Lower leg skin (tissue), 4 donors: Measurements from ENCODE around the gene DPYD. TPM values are rescaled to one million over a fixed set of nuclear protein-coding genes. Genes with fewer than 3 reads are reported as not detected.

Experiments used
- DNase-seq, 2 donors: peaks; one replicate each; pipeline ENCODE4 v3.0.0-alpha.2; 2019; ENCODE audit warnings: low spot score in 2 of 2
- H3K4me3 ChIP-seq: fragments of 200-600 bp; sonication (generic); 2 replicates; pipeline ENCODE4 v1.5.1; 2017; ENCODE audit warnings: mild to moderate bottlenecking, low read depth; ENCODE audit not compliant: poor library complexity, severe bottlenecking
- POLR2A ChIP-seq, 2 donors: fragments of 450-650 bp; IDR thresholded peaks; one replicate each; pipeline ENCODE4 v1.6.1; 2016 to 2017; ENCODE audit warnings: antibody characterized with exemption in 2 of 2, mild to moderate bottlenecking in 1 of 2, moderate library complexity in 1 of 2
- WGBS, 2 donors: methylation state at CpG; one replicate each; pipeline ENCODE4 v1.1.5; 2018; 5-methylcytosine and 5-hydroxymethylcytosine counted together
- intact Hi-C: fragments of 100-400 bp; cut with DNase I; formaldehyde crosslinking; loops from one replicate; pipeline ENCODE4 v1.15.0; 2023; ENCODE audit warnings: low total_unique reads
- total RNA-seq, 4 donors: library from RNA; depleted of rRNA; stranded (reverse); fragments of >200 nt; gene quantifications; one replicate each; pipeline ENCODE4 v1.1.0, GENCODE V29; 2016
- TF ChIP-seq, protein P1 (sequence below), 3 donors: fragments of 450-650 bp; IDR thresholded peaks; one replicate each; pipeline ENCODE4 v1.5.1; 2016; ENCODE audit warnings: antibody characterized with exemption in 3 of 3, mild to moderate bottlenecking in 3 of 3, moderate library complexity in 2 of 3

DPYD gene
- total RNA-seq, 4 donors from 2014 or later, result 10.6 to 16.1 (median 14.6) TPM

DNA sequence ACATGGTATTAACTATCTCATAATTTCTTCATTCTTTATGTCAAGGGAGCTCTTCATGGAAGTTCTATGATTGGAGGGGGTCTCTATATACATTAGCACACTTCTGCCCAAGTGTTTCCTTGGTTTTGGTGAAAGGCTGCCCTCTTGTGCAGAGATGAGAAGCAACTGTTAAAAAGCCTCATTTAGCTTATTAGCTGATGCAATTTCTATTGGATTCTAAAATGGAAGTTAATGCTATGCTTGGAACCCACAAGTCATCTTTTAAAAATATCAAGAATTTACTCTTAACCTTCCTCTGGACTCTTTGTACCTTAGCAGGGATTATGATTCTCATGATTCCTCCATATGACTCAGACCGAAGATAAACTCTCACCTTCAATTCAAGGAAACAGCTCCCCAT is 870.3 kb downstream of the DPYD start:
- 91 to 100% methylated on average over 1 of the region's 1 CpG for WGBS, 2 donors
- TF ChIP-seq, protein P1, sequence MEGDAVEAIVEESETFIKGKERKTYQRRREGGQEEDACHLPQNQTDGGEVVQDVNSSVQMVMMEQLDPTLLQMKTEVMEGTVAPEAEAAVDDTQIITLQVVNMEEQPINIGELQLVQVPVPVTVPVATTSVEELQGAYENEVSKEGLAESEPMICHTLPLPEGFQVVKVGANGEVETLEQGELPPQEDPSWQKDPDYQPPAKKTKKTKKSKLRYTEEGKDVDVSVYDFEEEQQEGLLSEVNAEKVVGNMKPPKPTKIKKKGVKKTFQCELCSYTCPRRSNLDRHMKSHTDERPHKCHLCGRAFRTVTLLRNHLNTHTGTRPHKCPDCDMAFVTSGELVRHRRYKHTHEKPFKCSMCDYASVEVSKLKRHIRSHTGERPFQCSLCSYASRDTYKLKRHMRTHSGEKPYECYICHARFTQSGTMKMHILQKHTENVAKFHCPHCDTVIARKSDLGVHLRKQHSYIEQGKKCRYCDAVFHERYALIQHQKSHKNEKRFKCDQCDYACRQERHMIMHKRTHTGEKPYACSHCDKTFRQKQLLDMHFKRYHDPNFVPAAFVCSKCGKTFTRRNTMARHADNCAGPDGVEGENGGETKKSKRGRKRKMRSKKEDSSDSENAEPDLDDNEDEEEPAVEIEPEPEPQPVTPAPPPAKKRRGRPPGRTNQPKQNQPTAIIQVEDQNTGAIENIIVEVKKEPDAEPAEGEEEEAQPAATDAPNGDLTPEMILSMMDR (IDR thresholded peaks at IDR 0.05), result no peak
- no peak for TF ChIP-seq POLR2A (IDR thresholded peaks at IDR 0.05)
- no peak for DNase-seq
- intact Hi-C loops, result no loop called here
- H3K4me3 ChIP-seq, result no peak overlapping the region

DNA sequence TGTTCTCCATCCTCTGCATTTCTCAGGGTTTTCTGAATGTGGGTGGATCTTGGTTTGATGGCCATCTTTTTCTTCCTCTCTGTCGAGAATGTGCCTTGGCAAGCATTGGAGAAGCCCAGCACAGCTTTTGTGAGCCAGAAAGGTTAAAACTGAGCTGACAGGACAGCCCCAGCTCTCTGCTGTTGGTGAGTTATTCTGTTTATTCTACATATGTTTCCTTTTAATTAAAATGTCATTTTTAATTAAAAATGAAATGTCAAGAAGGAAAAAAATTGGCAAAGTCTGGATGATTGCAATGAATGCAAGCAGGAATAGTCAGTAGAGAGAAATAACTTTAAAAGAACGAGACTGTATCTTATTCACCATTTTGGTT is 873.4 kb downstream of the DPYD start:
- no peak for DNase-seq
- 45 to 52% methylated on average over 2 of the region's 2 CpGs for WGBS, 2 donors
- intact Hi-C loops, result no loop called here
- no peak for TF ChIP-seq POLR2A (IDR thresholded peaks at IDR 0.05)
- TF ChIP-seq, protein P1 (IDR thresholded peaks at IDR 0.05), result no peak
- H3K4me3 ChIP-seq, result no peak overlapping the region

DNA sequence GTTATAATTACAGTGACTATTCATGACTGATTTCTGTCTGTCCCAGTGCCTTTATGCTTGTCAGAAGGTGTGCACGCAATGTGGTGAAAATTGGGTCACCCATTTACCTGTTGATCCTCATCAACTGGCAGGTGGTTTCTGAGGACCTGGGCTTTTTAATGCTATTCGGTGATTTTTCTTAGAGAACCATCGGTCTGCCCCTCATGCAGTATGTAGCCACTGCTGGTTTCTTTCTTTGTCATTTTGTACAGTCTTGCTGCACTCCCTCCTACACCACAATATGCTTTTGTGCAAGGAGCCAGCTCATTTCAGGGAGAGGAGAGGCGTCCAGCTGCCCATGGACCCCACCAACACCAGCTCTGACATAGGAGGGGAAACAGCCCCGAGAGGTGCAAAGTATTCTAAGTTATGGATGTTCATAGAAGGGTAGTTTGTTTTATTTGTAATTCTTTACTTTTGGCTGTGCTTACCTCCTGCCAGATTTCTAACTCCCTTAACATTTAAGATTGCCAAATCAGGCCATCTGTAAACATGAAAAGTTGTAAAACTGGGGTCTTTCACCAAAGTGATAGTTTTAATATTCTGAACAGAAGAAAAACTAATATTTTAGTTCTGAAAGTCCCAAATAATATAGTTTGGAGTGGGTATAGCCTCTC is 873.9 kb downstream of the DPYD start:
- no peak for DNase-seq
- intact Hi-C loops, result no loop called here

DNA sequence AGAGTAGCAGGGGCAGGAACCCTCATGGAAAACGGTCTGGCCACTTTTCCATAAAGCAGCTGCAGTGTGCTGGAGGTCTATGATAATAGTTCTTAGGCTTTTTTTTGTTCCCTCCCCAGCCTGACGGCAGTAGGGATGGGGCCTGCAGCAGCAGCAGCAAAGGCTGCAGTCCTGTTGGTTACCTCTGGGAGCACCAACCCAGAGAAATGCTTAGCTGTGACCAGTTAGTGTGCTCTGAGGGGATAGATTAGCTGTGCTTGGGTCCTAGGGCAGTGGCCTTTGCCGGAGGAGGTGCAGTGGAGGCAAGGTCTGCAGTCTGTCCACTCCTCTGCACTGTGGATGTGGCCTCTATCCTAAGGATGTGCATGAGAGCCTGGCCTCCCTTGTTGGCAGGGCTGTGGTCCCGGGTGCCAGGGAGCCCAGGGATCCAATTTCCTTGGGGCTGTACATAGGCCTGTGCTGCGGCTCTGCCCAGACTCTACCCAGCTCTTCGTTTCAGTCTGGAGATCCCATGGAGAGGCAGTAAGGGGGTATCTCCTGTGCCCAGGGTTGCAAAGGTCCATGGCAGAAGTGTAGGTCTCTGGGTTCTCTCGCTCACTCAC is 876.6 kb downstream of the DPYD start:
- no peak for DNase-seq
- 85 to 94% methylated on average over 7 of the region's 7 CpGs for WGBS, 2 donors
- TF ChIP-seq, protein P1 (IDR thresholded peaks at IDR 0.05), result no peak
- TF ChIP-seq POLR2A (IDR thresholded peaks at IDR 0.05), result no peak
- intact Hi-C loops, result no loop called here
- H3K4me3 ChIP-seq, result no peak overlapping the region

More for the DNA sequence above, 873.9 kb downstream of the DPYD start:
- WGBS, 2 donors, result 80 to 81% methylated on average over 5 of the region's 5 CpGs
- TF ChIP-seq, protein P1 (IDR thresholded peaks at IDR 0.05), result no peak
- no peak for TF ChIP-seq POLR2A (IDR thresholded peaks at IDR 0.05)
- H3K4me3 ChIP-seq, result no peak overlapping the region

DNA sequence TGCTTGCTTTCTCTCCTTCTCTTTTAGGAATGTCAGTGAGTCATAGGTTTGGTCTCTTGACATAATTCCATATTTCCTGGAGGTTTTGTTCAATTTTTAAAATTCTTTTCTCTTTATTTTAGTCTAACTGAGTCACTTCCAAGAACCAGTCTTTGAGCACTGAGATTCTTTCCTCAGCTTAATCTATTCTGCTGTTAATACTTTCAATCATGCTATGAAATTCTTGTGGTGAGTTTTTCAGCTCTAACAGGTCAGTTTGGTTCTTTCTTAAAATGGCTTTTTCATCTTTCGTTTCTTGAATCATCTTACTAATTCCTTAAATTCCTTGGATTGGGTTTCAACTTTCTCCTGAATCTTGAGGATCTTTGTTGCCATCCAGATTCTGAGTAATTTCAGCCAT is 878.3 kb downstream of the DPYD start:
- intact Hi-C loops, result no loop called here
- no peak for DNase-seq
- no peak overlapping the region for H3K4me3 ChIP-seq
- TF ChIP-seq, protein P1 (IDR thresholded peaks at IDR 0.05), result no peak
- no peak for TF ChIP-seq POLR2A (IDR thresholded peaks at IDR 0.05)
- WGBS, 2 donors, result 76 to 90% methylated on average over 1 of the region's 1 CpG
